HG03460 (cell line): ENCODE data around the gene CLPTM1L.
"Not testable (repeated sequence)": the region's sequence is repeated elsewhere in the genome, so short reads cannot be mapped to it uniquely, and the experiment has no call there.

Experiments
- ATAC-seq: cut with Tn5 transposase; IDR thresholded peaks from one replicate; pipeline ENCODE4 v1.9.1; 2021; ENCODE audit not compliant: unreplicated experiment

Gene CLPTM1L

DNA sequence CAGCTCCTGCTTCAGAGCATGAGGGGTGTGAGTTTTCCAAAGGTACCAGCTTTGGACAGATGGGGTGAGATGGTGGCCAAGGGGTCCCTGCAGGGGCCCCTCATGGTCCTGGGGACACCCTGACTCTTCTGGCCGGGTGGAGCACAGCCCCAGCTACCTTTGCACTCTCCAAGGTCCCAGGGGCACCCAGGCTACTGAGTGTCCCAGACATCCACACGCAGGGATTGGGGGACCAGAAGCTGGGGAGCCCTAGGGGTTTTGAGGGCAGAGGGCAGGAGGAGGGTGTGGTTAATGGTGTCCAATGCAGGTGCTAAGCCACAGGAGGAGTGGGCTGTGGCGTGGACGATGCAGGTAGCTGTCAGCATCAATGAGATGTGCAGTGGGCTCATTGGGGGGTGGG, 16.0 kb upstream of the CLPTM1L start:
- no peak for ATAC-seq

DNA sequence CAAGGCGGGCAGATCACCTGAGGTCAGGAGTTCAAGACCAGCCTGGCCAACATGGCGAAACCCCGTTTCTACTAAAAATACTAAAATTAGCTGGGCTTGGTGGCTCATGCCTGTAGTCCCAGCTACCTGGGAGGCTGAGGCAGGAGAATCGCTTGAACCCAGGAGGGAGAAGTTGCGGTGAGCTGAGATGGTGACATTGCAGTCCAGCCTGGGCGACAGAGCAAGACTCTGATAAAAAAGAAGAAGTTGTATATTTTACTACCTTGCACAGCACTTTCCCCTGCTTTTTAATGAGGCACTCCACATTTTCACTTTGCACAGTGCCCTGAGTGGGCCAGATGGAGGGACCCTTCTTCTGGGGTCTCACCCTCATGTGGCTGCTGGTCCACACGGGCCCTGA, 15.5 kb upstream of the CLPTM1L start:
- not testable (repeated sequence) for ATAC-seq

DNA sequence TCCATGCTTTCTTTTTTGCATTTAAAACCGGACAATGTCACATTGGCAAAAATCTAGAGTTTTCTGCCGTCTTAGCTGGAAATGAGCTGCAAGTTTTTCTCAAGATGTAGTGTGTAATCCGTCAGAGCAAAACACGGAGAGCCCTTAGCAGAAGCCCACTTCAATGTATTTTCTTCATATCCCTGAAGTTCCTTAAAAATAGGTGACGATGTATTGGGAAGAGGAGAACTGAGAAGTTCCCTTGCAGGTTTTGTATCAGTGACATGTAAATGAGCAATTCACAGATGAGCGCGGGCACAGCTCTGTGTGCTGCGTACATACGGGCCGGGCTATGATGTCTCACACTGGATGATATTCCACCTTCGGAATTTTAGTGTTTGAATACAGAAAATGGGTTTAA, 14.8 kb upstream of the CLPTM1L start:
- no peak for ATAC-seq

- ATAC-seq, result no peak
Measured at GRCh38 chr5:1359031-1359645, 14.2 kb upstream of the CLPTM1L start.

DNA sequence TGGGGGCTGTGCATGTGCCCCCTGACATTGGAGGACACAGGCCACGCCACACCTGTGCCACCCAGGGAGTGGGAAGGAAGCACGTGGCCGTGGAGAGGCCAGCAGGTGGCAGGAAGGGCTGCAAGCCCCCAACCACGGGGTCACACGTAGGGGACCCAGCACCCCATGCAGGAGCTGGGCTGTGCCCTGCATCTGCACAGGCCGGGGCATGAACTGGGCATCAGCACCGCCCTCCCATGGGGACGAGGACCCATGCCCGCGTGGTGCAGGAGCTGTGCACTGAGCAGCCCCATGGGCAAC, 13.8 kb upstream of the CLPTM1L start:
- ATAC-seq, result no peak

DNA sequence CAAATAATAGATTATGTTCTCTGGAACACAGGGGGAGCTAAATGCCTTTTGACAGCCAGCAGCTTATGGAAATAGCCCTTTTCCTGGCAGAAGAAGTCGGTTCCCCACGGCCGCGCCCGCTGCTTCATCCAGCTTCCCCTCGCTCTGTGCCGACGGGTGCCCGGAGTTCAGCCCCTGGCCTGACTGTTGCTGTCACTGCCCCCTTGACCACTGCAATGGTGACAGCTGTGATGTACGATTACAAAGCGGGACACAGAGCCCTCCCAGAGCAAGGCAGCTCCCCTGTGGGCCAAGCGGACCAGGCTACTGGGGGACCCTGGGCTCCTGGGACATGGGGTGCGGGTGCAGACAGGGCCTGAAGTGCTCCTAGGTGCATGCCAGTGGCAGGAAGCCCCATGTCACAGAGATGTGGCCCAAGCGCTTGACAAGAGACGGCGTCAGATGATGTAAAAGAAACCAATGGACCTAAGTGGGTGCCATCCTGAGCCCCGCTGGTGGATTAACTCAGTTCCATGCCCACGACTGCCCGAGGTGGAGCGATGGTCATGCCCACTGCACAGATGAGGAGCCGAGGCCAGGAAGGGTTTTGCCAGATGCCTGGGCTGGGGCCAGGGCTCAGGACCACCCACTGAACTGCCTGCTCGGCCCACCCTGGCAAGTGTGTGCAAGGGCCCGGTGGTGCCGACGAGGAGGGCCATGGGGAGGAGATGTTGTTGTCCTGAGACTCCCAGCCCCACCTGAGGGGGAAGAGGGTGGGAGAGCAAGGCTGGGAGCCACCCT, 13.2 kb upstream of the CLPTM1L start:
- ATAC-seq, result no peak

GRCh38 chr5:1356873-1357787, 12.2 kb upstream of the CLPTM1L start:
- no peak for ATAC-seq

GRCh38 chr5:1354576-1354975, 9.7 kb upstream of the CLPTM1L start:
- ATAC-seq, result no peak

DNA sequence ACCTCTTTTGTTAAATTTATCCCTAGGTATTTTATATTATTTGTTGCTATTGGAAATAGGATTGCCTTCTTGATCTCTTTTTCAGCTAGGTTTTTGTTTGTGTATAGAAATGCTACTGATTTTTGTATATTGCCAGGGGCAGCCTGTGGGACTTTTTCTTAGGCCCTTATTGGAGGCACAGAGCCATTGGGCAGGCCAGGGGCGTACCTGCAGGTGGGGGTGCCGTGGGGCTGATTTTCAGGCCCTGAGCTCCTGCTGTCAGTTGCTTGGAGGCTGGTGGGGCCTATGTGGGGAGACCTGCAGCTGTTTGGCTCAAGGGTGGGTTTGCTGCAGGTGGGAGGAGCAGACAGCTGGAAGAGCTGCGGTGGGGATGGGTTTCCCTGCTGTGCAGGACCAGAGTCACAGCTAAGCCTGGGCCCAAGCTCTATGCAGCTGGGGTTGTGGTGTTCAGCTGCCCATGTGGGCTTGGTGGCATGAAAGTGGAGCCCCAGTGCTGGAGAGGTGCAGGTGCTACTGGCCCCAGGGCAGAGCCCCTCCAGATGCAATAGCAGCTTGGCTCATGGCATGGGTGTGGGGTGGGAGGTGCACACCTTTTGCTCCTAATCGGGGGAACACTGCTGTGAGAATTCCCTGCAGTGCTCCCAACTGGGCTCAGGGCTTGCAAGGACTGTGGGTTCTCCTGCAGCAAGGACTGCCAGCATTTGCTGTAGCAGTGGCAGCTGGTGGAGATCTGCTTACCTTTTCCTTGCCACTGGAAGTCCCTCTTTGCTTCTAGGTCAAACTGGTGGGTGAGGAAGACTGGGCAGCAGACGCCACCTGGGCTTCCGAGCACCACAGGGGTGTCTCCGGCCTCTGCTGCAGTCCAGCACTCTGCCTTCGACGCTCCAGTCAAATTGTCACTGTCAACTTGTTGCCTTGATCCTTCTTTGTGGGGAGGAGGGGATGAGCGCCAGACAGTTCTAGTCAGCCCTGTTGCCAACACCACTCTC, 7.6 kb upstream of the CLPTM1L start:
- ATAC-seq, result no peak

DNA sequence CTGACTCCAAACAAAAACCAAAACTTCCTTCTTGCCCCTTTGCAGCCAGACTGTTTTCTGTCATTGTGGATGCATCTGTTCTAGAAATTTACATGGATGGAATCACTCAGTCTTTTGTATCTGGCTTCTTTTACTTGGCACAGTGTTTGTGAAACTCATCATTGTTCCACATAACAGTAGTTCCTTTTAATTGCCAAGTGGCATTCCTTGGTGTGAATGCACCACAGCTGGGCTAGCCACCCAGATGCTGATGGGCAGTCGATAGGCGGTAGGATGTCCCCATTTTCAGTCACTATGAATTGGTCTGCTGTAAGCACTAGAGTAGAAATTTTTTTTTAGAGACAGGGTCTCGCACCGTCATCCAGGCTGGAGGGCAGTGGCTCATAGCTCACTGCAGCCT, 6.3 kb upstream of the CLPTM1L start:
- ATAC-seq, result no peak

GRCh38 chr5:1349246-1349645, 4.3 kb upstream of the CLPTM1L start:
- no peak for ATAC-seq

- ATAC-seq, result no peak
Measured at GRCh38 chr5:1348986-1349245, 4.0 kb upstream of the CLPTM1L start.

- ATAC-seq, result no peak
Measured at GRCh38 chr5:1347571-1347970, 2.7 kb upstream of the CLPTM1L start.

DNA sequence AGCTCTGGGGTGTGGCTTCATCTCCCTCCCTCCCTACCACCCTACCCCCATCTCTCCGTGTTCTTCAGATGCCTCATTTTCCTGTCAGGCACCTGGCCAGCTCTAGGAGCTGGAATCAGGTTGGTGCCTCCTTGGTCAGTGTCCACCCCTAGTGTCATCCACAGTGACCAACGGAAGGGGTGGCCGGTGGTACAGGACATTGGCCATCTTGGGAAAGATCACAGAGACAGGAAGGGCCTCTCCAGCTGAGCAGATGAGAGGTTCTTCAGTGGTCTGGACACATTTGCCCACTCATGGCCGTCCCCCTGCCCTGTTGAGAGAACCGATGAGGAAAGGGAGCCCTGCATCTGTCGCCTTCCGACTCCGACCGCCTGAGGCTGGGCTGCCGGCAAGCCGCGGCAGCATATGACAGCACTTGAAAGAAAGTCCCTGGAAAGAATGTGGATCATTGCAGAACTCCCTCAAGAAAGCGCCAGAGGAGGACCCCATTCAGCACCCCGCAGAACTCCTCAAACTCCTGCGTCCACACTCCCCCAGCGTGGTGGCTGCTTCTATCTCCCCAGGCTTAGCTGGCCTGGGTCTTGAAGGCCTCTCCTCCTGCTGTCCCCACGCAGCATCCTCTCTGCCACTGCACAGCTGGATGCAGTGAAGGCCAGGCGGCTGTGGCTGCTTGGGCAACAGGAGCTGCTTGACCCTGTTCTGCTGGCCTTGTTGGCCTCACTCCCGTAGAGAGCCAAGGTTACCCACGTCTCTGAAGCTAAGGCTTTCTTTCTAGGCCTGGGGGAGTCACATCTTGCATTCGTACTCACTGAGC, 1.9 kb upstream of the CLPTM1L start:
- no peak for ATAC-seq

DNA sequence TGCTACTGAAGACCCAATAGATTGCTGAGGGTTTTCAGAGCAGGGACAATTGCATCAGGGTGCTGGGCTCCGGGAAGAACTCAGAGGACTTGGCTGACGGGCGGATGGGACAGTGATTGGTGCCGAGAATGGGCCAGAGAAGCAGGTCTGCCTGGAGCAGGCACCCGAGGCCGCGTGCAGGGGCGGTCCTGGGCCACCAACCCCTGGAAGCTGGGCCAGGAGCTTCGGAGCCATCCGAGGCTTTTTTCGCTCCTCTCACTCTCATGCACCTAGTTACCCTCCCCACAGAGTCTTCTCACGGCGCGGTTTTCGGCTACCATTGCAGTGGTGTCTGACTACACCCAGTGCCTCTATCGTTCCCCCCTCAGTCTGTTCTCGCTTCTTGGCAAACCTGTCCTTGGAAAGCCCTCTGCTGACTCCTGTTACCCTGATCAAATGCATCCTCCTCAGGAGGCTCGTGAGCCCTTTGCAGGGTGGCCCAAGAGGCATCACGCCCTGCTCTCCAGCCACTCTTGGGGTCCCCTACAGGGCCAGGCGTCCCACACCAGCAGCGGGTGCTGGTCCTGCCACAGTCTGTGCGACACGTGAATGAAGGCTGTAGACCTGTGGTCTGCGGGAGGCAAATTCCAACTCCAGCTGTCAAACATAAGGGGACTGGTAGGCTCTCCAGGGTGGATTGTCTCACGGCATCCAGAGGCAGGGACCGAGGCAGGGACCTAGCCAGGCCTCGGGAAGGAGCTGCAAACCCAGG, 1.2 kb upstream of the CLPTM1L start:
- no peak for ATAC-seq

GRCh38 chr5:1343931-1344901, 683 bp downstream of the CLPTM1L start:
- peak; percentile 7 for ATAC-seq

GRCh38 chr5:1343315-1343751, 1.6 kb downstream of the CLPTM1L start:
- ATAC-seq, result no peak

DNA sequence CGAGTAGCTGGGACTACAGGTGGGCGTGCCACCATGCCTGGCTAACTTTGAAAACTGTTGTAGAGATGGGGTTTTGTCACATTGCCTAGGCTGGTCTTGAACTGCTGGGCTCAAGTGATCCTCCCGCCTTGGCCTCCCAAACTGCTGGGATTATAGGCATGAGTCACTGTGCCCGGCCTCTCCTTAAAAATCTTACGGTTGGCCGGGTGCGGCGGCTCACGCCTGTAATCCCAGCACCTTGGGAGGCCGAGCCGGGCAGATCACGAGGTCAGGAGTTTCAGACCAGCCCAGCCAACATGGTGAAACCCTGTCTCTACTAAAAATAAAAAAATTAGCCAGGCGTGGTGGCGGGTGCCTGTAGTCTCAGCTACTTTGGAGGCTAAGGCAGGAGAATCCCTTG, 2.2 kb downstream of the CLPTM1L start:
- ATAC-seq, result not testable (repeated sequence)
